Thymus (tissue), 11 donors: ENCODE results near the gene KRT5. TPM values are rescaled to one million over a fixed set of nuclear protein-coding genes. Genes with fewer than 3 reads are reported as not detected.

Experiments used
- DNase-seq, 9 donors: peaks; one replicate each; pipeline ENCODE4 v3.0.0-alpha.2; 2013; ENCODE audit warnings: low spot score in 9 of 9, low read depth in 6 of 9, missing footprints in 1 of 9
- H3K27ac ChIP-seq, 2 donors: one replicate each; pipeline ENCODE4 v1.5.1; 2013; ENCODE audit warnings: control low read depth in 1 of 2, low read depth in 1 of 2, low read length in 1 of 2, mild to moderate bottlenecking in 1 of 2, moderate library complexity in 1 of 2
- H3K27me3 ChIP-seq, 2 donors: one replicate each; pipeline ENCODE4 v1.5.1; 2013; ENCODE audit warnings: low read length in 1 of 2; ENCODE audit not compliant: control insufficient read depth in 2 of 2, insufficient read depth in 1 of 2
- H3K36me3 ChIP-seq, 2 donors: one replicate each; pipeline ENCODE4 v1.5.1; 2013; ENCODE audit warnings: low read length in 1 of 2, mild to moderate bottlenecking in 1 of 2, moderate library complexity in 1 of 2; ENCODE audit not compliant: control insufficient read depth in 2 of 2, insufficient read depth in 2 of 2
- H3K4me1 ChIP-seq, 2 donors: one replicate each; pipeline ENCODE4 v1.5.1; 2013; ENCODE audit warnings: low read length in 2 of 2; ENCODE audit not compliant: control insufficient read depth in 2 of 2, insufficient read depth in 2 of 2
- H3K4me3 ChIP-seq, 2 donors: one replicate each; pipeline ENCODE4 v1.5.1; 2013; ENCODE audit warnings: low read length in 2 of 2, control low read depth in 1 of 2, mild to moderate bottlenecking in 1 of 2
- H3K9me3 ChIP-seq, 2 donors: one replicate each; pipeline ENCODE4 v1.5.1; 2013; ENCODE audit warnings: low read length in 1 of 2, mild to moderate bottlenecking in 1 of 2; ENCODE audit not compliant: control insufficient read depth in 2 of 2, insufficient read depth in 1 of 2
- WGBS: extraction: QIAGEN DNeasy Blood & Tissue Kit; methylation state at CpG from one replicate; pipeline ENCODE4 v1.1.7; 2013; 5-methylcytosine and 5-hydroxymethylcytosine counted together
- polyA plus RNA-seq: library from polyadenylated mRNA; stranded (reverse); fragments of 200-250 nt; gene quantifications from one replicate; pipeline ENCODE4 v1.2.3, GENCODE V29; 2013
- total RNA-seq: library from RNA; stranded (reverse); fragments of 120-200 nt; gene quantifications from one replicate; pipeline ENCODE4 v1.2.4, GENCODE V29; 2013
- donor health status: healthy.

Gene KRT5
- total and polyA plus RNA-seq, 2 donors: 326 to 1,023 TPM

DNA sequence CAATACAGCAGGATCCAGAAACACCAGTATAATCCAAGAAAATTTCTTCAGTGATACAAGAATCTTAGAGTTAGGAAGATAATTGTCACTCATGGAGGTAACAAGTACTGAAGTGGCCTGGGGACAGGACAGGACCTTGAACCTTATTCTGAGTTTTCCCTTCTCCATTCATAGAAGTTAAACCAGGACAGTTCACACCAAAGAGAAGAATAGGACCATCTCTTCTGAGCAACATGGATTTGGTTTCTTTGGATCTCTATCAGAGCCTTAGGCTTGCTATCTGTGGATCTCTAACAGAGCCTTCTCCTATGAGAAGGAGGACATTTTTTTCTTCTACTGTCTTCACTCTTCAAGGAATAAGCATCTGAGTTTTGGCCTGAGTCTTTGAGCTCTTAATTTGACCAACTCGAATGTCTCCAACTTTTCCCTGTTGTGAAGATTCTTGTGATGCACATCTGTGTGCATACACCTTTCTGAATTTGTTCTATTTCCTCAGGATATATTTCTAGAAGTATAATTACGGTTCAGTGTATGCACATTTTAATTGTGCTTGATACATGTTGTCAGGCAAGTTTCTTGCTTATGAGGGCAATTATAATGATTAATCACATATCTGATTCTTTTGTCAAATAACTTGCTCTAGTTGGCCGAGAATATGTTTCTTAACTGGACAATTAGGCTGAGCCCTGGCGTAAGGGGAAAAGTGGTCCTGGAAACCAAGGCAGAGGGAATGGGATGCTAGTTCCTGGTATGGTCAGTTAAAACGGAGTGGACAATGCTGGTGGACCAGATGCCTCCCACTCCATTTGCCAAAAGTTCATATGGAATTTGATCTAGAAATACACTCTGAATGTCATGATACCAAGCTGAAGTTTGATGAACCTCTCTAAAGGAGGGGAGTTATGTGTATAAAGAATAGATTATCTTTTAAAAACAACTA, 33.8 kb downstream of the KRT5 start:
- Histone ChIP-seq H3K9me3 (no peaks in the 10 kb centered on the region), H3K27ac (no peak overlapping the region)
- WGBS: 95% methylated on average over 5 of the region's 5 CpGs

DNA sequence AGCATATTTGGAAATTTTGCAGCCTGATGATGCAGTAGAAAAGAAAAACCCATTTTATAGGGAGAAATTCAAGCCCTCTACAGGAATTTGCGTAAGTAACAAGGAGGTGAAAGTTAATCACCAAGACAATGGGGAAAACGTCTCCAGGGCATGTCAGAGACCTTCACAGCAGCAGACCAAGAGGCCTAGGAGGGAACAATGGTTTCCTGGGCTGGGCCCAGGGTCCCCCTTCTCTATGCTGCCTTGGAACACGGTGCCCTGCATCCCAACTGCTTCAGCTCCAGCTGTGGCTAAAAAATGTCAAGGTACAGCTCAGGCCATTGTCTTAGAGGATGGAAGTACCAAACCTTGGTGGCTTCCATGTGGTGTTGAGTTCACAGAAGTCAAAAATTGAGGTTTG, 40.1 kb downstream of the KRT5 start:
- no peaks in the 10 kb centered on the region for H3K9me3 ChIP-seq
- 66% methylated on average over 3 of the region's 3 CpGs for WGBS

More for the DNA sequence above, 33.8 kb downstream of the KRT5 start:
- H3K27me3 ChIP-seq: no peaks in the 10 kb centered on the region
- DNase-seq: no peak
- no peaks in the 10 kb centered on the region for H3K36me3 ChIP-seq
- H3K4me1 ChIP-seq: no peaks in the 10 kb centered on the region
- H3K4me3 ChIP-seq: no peak overlapping the region

DNA sequence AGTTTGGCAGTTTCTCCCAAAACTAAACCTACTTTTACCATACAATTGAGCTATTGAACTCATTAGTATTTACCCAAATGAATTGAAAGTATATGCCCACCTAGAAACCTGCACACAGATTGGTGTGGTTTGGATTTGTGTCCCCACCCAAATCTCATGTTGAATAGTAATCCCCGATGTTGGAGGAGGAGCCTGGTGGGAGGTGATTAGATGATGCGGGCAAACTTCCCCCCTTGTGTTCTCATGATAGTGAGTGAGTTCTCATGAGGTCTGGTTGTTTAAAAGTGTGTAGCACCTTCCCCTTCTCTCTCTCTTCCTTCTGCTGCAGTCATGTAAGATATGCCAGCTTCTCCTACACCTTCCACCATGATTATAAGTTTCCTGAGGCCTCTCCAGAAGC, 42.5 kb downstream of the KRT5 start:
- WGBS: 67% methylated on average over 2 of the region's 2 CpGs
- Histone ChIP-seq H3K4me1 (no peaks in the 10 kb centered on the region), H3K27ac (no peak overlapping the region), H3K4me3 (no peak overlapping the region), H3K9me3 (no peaks in the 10 kb centered on the region), H3K27me3 (no peaks in the 10 kb centered on the region), H3K36me3 (no peaks in the 10 kb centered on the region)
- DNase-seq: no peak

More for the DNA sequence above, 40.1 kb downstream of the KRT5 start:
- Histone ChIP-seq H3K27ac (no peak overlapping the region), H3K4me3 (no peak overlapping the region), H3K27me3 (no peaks in the 10 kb centered on the region), H3K36me3 (no peaks in the 10 kb centered on the region), H3K4me1 (no peaks in the 10 kb centered on the region)
- no peak for DNase-seq

DNA sequence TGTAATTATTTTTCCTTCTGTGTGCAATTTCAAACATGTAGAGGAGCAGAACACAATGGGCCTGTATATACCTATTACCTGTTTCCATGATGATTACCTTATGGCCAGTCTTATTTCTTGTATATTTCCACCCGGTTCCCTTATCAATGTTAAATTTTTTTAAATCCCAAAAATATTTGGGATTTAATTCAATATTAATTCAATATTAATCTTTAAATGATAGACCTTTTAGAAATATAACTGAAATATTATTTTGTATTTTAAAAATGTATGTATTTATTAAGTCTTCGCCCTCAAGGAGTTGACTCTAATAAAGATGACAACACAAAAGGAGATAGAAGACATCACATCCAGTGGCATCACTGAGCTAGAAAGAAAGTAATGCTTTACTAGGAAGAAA, 46.0 kb downstream of the KRT5 start:
- WGBS: 98% methylated on average over 2 of the region's 2 CpGs
- Histone ChIP-seq H3K27ac (no peak overlapping the region), H3K4me3 (no peak overlapping the region), H3K9me3 (no peaks in the 10 kb centered on the region), H3K27me3 (no peaks in the 10 kb centered on the region), H3K4me1 (no peaks in the 10 kb centered on the region), H3K36me3 (no peaks in the 10 kb centered on the region)
- no peak for DNase-seq

- DNase-seq: no peak
- H3K4me1 ChIP-seq: no peaks in the 10 kb centered on the region
- 90% methylated on average over 4 of the region's 4 CpGs for WGBS
- no peaks in the 10 kb centered on the region for H3K27me3 ChIP-seq
- H3K9me3 ChIP-seq: no peaks in the 10 kb centered on the region
- H3K27ac ChIP-seq: no peak within 1 kb of the TSS
- no peak within 1 kb of the TSS for H3K4me3 ChIP-seq
- no peaks in the 10 kb centered on the region for H3K36me3 ChIP-seq
Measured at GRCh38 chr12:52473768-52474167, 46.4 kb downstream of the KRT5 start, which contains the start of gene KRT6C. KRT6C (minus strand) TSS chr12:52473805; CDS start chr12:52473737, 68 bp downstream.

DNA sequence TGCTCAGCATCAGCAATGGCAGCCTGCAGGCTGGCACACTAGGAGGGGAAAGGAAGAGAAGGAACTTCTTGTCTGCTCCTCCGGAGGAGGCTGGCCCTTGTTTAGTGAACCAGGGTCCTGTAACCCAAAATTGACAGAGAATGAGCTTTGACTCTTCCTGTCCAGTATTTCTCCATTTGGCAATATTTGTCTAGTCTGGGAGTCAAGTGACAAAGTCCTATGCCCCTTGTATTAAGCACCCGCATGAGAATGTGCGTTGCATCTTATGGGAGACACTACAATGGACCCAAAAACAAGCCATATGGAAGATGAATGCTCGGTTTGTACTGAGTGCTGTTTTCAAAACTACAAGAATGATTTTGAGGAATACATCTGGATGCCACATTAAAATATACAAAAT, 50.3 kb downstream of the KRT5 start:
- WGBS: 89% methylated on average over 4 of the region's 4 CpGs
- H3K27me3 ChIP-seq: no peaks in the 10 kb centered on the region
- H3K4me3 ChIP-seq: no peak overlapping the region
- H3K36me3 ChIP-seq: no peaks in the 10 kb centered on the region
- no peak for DNase-seq
- H3K4me1 ChIP-seq: no peaks in the 10 kb centered on the region
- no peaks in the 10 kb centered on the region for H3K9me3 ChIP-seq
- no peak overlapping the region for H3K27ac ChIP-seq

GRCh38 chr12:52464897-52465296, 55.3 kb downstream of the KRT5 start:
- no peak overlapping the region for H3K4me3 ChIP-seq
- DNase-seq: no peak
- 60% methylated on average over 2 of the region's 2 CpGs for WGBS
- no peaks in the 10 kb centered on the region for H3K9me3 ChIP-seq
- H3K36me3 ChIP-seq: no peaks in the 10 kb centered on the region
- no peak overlapping the region for H3K27ac ChIP-seq
- no peaks in the 10 kb centered on the region for H3K4me1 ChIP-seq
- no peaks in the 10 kb centered on the region for H3K27me3 ChIP-seq

Other genes with a start within 250 kb of the KRT5 start
- gene KRT86, start 245.7 kb downstream of the KRT5 start, total RNA-seq: 0.42 TPM
- gene KRT86, start 245.7 kb downstream of the KRT5 start, polyA plus RNA-seq: 1.4 TPM
- gene KRT81, start 228.9 kb downstream of the KRT5 start, total RNA-seq: 0.19 TPM
- 3.7 TPM for gene KRT81, start 228.9 kb downstream of the KRT5 start, polyA plus RNA-seq
- 0.33 TPM for gene KRT83, start 199.0 kb downstream of the KRT5 start, total RNA-seq
- gene KRT83, start 199.0 kb downstream of the KRT5 start, polyA plus RNA-seq: 1.0 TPM
- gene KRT85, start 152.9 kb downstream of the KRT5 start, total RNA-seq: 0.24 TPM
- gene KRT85, start 152.9 kb downstream of the KRT5 start, polyA plus RNA-seq: 0.59 TPM
- gene KRT84, start 134.7 kb downstream of the KRT5 start, total RNA-seq: 0.94 TPM
- 2.5 TPM for gene KRT84, start 134.7 kb downstream of the KRT5 start, polyA plus RNA-seq
- 0.05 TPM for gene KRT82, start 114.1 kb downstream of the KRT5 start, total RNA-seq
- gene KRT82, start 114.1 kb downstream of the KRT5 start, polyA plus RNA-seq: 0.34 TPM
- 0.14 TPM for gene KRT75, start 86.0 kb downstream of the KRT5 start, total RNA-seq
- 6.8 TPM for gene KRT75, start 86.0 kb downstream of the KRT5 start, polyA plus RNA-seq
- gene KRT6B, start 68.2 kb downstream of the KRT5 start, total RNA-seq: 0.61 TPM
- 30.7 TPM for gene KRT6B, start 68.2 kb downstream of the KRT5 start, polyA plus RNA-seq
- gene KRT6C, start 46.6 kb downstream of the KRT5 start, total RNA-seq: 0.28 TPM
- gene KRT6C, start 46.6 kb downstream of the KRT5 start, polyA plus RNA-seq: 23.5 TPM
- gene KRT6A, start 27.1 kb downstream of the KRT5 start, total RNA-seq: 14.4 TPM
- gene KRT6A, start 27.1 kb downstream of the KRT5 start, polyA plus RNA-seq: 671 TPM
- gene KRT71, start 32.8 kb upstream of the KRT5 start, total RNA-seq: 0.57 TPM
- gene KRT71, start 32.8 kb upstream of the KRT5 start, polyA plus RNA-seq: 3.6 TPM
- 0.09 TPM for gene KRT74, start 53.4 kb upstream of the KRT5 start, total RNA-seq
- 0.34 TPM for gene KRT74, start 53.4 kb upstream of the KRT5 start, polyA plus RNA-seq
- 0.33 TPM for gene KRT72, start 81.1 kb upstream of the KRT5 start, total RNA-seq
- gene KRT72, start 81.1 kb upstream of the KRT5 start, polyA plus RNA-seq: 12.0 TPM
- gene KRT73, start 98.2 kb upstream of the KRT5 start, total RNA-seq: 0.28 TPM
- 1.9 TPM for gene KRT73, start 98.2 kb upstream of the KRT5 start, polyA plus RNA-seq
- 3.6 TPM for gene KRT2, start 131.8 kb upstream of the KRT5 start, total RNA-seq
- gene KRT2, start 131.8 kb upstream of the KRT5 start, polyA plus RNA-seq: 26.4 TPM
- gene KRT1, start 160.0 kb upstream of the KRT5 start, total RNA-seq: 9.3 TPM
- gene KRT1, start 160.0 kb upstream of the KRT5 start, polyA plus RNA-seq: 507 TPM
- 0.66 TPM for gene KRT77, start 183.1 kb upstream of the KRT5 start, total RNA-seq
- gene KRT77, start 183.1 kb upstream of the KRT5 start, polyA plus RNA-seq: 4.1 TPM